Activated naive CD4-positive, alpha-beta T cell treated with anti-CD3 and anti-CD28 coated beads, Interleukin-2, amount 10 ng/mL, durations not matched to agents 7 days and 5 days (primary cell): Measurements from ENCODE around the gene ZNF660.
"Not testable (repeated sequence)": the region's sequence is repeated elsewhere in the genome, so short reads cannot be mapped to it uniquely, and the experiment has no call there.

Source experiments
- CTCF ChIA-PET: fragments of 350-600 bp; sonication (Branson Sonifier 250); formaldehyde crosslinking; loops from one replicate; lab custom pipeline; 2021; ENCODE audit warnings: antibody characterized with exemption; lab: Charles Lee
- DNase-seq: peaks from one replicate; pipeline ENCODE4 v3.0.0-alpha.2; 2020
- H3K27ac Mint-ChIP-seq: one replicate; pipeline ENCODE4 v1.8.0; 2021; ENCODE audit warnings: mild to moderate bottlenecking, moderate library complexity, mixed read lengths
- H3K27me3 Mint-ChIP-seq: one replicate; pipeline ENCODE4 v1.8.0; 2021; ENCODE audit warnings: mild to moderate bottlenecking, mixed read lengths
- H3K36me3 Mint-ChIP-seq: one replicate; pipeline ENCODE4 v1.8.0; 2021; ENCODE audit warnings: mixed read lengths
- H3K4me1 Mint-ChIP-seq: one replicate; pipeline ENCODE4 v1.8.0; 2021; ENCODE audit warnings: mixed read lengths
- H3K4me3 Mint-ChIP-seq: one replicate; pipeline ENCODE4 v1.8.0; 2021; ENCODE audit warnings: mild to moderate bottlenecking, moderate library complexity, mixed read lengths
- H3K9me3 Mint-ChIP-seq: one replicate; pipeline ENCODE4 v1.8.0; 2021; ENCODE audit warnings: mixed read lengths

Gene ZNF660

DNA sequence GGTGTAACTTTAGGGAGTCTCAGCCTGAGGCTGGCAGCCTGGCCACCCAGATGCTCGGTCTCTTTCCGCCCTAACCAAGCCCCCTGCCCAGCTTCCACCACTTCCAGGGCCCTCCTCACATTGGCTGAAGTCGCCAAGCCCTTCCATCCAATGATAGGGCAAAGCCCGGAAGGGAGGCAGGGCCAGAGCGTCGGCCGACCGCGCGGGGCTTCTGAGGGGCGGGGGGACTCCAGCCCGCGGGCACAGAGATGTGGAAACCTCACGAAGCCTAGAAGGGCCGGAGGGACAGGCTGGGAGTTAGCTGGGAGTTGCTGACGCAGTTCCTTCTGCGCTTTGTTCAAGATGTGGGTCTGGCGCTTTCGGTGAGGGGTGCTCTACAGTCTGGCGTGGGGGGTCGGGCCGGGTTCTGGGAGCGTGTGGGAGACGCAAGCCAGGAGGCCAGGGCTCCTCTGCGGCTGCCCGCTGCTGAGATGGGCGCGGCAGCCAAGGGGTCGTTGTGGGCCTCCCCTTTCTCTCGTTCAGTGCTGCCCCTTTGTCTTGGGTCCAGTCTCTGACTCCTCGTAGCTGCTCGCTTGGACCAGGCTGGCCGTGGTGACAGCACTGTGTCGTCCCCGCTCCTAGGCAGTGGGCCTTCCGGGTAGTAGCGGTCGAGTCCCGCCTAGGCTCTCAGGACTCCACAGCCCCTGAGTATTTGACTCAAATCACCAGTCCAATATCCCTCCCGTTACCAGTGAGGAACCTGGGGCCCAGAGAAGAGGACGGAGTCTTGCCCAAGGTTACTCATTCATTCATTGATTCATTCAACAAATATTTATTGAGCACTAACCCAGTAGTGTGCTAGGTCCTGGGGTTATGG, at the start of gene ZNF660:
ZNF660 (plus strand) TSS at position 319 of the 856 bp plus-strand sequence. CDS start 9,230 bp downstream, outside the sequence.
- H3K9me3 Mint-ChIP-seq, result peaks cover 25% of the 10 kb centered on the region
- no peak within 1 kb of the TSS for H3K4me3 Mint-ChIP-seq
- no peak for DNase-seq
- H3K27ac Mint-ChIP-seq, result no peak within 1 kb of the TSS
- H3K27me3 Mint-ChIP-seq, result peaks cover 34% of the 10 kb centered on the region
- CTCF ChIA-PET, result no interaction called here
- H3K36me3 Mint-ChIP-seq, result no peaks in the 10 kb centered on the region
- no peaks in the 10 kb centered on the region for H3K4me1 Mint-ChIP-seq

DNA sequence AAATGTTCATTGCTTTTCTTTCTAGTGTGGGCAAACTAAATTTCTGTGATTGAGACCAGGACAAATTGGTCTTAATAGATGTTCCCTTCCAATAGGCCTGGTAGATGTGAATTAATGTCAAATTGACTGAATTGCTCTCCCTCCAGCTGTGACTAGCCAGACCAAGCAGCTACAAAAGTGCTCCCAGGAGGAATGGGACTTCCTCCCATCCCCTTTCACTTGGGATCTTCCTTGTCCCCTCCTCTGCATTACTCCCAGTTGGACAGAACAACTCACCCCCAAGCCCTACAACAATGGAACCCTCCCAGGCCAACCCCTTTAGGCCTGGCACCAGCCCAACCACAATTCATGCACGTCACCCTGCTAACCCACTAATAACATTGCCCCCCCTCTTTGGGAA, 49.4 kb upstream of the ZNF660 start:
- no peak for DNase-seq
- no peaks in the 10 kb centered on the region for H3K9me3 Mint-ChIP-seq
- H3K4me1 Mint-ChIP-seq, result no peaks in the 10 kb centered on the region
- H3K27ac Mint-ChIP-seq, result no peak overlapping the region
- H3K36me3 Mint-ChIP-seq, result no peaks in the 10 kb centered on the region
- no peak overlapping the region for H3K4me3 Mint-ChIP-seq
- peaks cover 18% of the 10 kb centered on the region for H3K27me3 Mint-ChIP-seq
- CTCF ChIA-PET, result no interaction called here

DNA sequence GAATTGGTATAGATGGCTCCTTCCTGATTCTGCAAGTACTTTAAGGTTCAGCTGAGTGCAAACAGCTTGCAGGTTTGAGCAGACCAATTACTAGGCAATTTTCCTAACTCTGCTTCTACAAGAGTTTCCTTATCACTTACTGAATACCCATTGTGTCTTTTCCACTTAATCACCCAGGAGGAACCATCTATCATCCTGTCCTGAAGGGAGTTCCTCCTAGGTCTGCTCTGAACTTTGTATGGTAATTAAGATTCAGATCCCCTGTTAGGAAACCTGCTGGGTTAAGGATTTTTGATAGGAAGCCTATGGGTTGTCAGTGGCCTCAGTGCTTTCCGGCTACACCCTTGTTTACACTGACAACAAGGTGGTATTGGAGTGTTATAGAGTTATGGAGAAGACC, 40.0 kb upstream of the ZNF660 start:
- H3K4me1 Mint-ChIP-seq, H3K27me3 Mint-ChIP-seq, DNase-seq, H3K36me3 Mint-ChIP-seq, H3K9me3 Mint-ChIP-seq, CTCF ChIA-PET, H3K27ac Mint-ChIP-seq, H3K4me3 Mint-ChIP-seq: not testable (repeated sequence)

DNA sequence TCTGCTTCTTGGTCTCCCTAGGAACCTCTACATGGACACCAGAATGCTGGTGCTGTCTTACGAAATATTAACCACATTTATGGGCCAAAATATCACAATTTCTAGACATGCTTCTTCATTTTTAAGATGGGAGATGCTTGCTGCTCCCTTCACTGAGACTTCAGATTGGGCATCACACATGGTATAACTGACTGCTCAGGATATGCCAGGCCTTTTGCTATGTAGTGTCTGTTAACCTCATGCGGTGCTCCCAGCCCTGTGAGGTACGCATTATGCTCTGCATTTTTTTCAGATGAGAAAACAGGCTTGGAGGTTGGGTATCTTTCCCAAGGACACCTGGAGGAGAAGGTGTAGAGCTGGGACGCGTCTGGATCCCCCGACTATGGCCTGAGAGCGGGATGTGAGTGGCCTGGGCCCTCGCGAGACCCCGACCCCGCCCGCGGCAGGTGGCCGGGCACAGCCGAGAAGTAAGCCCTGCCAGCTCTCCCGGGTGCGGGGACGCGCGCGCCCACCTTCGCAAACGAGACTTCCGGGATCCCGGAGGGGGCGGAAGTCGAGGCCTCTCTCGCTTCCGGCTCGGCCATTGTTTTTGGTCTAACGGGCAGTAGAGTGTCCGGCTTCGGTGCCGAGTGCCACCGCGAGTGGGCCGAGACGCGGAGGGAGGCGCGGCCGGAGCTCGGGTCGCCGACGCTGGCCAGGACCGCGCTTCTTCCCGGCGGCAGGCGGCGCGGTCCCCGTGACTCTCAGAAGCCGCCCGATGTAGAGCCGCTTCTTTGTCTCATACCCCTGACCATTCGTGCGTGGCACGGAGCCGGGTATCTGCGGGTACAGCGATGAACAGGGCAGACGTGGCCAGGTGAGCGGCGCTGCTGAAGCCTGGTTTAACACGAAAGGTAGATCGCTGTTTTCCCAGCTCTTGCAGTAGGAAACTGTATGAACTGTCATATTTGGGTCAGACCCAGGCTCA, 29.9 kb upstream of the ZNF660 start, which contains the start of gene ZKSCAN7:
ZKSCAN7 (plus strand) TSS at position 568 of the 967 bp plus-strand sequence. CDS start 1,855 bp downstream, outside the sequence.
- Mint-ChIP-seq H3K4me1 (peaks cover 20% of the 10 kb centered on the region), H3K27ac (peak within 1 kb of the TSS; percentile 42), H3K9me3 (peaks cover 20% of the 10 kb centered on the region), H3K27me3 (peaks cover 3% of the 10 kb centered on the region), H3K36me3 (peaks cover 23% of the 10 kb centered on the region), H3K4me3 (peak within 1 kb of the TSS; percentile 77)
- DNase-seq, result peak; percentile 64
- CTCF ChIA-PET, result interaction anchor here (0.9 kb wide), 1 partner anchor 361 kb away, joined by 4 read pairs; no protein-coding TSS in a partner anchor

DNA sequence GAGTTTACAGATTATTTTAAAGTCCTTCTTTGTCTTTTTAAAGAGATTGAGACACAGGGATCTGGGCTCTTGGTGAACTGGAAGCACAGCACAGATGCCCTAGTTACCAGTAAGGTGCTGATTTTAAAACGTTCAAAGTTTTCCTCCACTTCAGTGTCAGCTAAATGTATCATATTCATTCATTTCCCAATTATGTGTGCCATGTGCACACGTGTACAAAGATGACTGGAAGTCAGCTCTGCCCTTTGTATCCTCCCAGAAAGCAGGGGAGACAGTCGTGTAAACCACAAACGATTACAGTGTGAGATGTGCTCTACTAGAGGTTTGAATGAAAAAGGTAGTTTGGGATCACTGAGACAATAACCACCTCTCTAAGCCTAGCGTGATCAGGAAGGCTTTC, 29.0 kb upstream of the ZNF660 start:
- peaks cover 22% of the 10 kb centered on the region for H3K9me3 Mint-ChIP-seq
- H3K4me1 Mint-ChIP-seq, result peaks cover 20% of the 10 kb centered on the region
- H3K4me3 Mint-ChIP-seq, result peak overlapping the region; percentile 77
- H3K27me3 Mint-ChIP-seq, result no peaks in the 10 kb centered on the region
- H3K36me3 Mint-ChIP-seq, result peaks cover 23% of the 10 kb centered on the region
- H3K27ac Mint-ChIP-seq, result peak overlapping the region; percentile 24
- DNase-seq, result no peak
- CTCF ChIA-PET, result interaction anchor here (0.9 kb wide), 1 partner anchor 361 kb away, joined by 4 read pairs; no protein-coding TSS in a partner anchor

DNA sequence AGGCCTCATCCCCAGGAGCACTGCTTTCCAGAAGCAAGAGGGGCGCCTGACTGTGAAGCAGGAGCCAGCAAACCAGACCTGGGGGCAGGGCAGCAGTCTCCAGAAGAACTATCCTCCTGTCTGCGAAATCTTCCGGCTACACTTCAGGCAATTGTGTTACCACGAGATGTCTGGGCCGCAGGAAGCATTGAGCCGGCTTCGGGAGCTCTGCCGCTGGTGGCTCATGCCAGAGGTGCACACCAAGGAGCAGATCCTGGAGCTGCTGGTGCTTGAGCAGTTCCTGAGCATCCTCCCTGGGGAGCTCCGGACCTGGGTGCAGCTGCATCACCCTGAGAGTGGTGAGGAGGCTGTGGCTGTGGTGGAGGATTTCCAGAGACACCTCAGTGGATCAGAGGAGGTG, 27.7 kb upstream of the ZNF660 start:
- no peak overlapping the region for H3K27ac Mint-ChIP-seq

DNA sequence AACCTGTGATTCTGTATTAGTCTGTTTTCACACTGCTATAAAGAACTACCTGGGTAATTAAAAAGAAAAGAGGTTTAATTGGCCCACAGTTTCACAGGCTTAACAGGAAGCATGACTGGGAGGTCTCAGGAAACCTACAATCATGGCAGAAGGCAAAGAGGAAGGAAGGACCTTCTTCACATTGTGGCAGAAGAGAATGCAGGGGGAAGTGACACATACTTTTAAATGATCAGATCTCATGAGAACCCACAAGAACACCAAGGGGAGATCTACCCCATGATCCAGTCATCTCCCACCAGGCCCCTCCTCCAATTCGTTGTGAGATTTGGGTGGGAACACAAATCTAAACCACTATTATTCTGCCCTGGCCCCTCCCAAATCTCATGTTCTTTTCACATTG, 23.7 kb upstream of the ZNF660 start:
- Mint-ChIP-seq H3K4me1 (peaks cover 2% of the 10 kb centered on the region), H3K9me3 (peaks cover 32% of the 10 kb centered on the region), H3K4me3 (no peak overlapping the region), H3K27ac (no peak overlapping the region), H3K36me3 (peaks cover 8% of the 10 kb centered on the region), H3K27me3 (no peaks in the 10 kb centered on the region)
- CTCF ChIA-PET, result no interaction called here
- DNase-seq, result no peak

More for the DNA sequence above, 27.7 kb upstream of the ZNF660 start:
- peaks cover 19% of the 10 kb centered on the region for H3K4me1 Mint-ChIP-seq
- H3K36me3 Mint-ChIP-seq, result peaks cover 23% of the 10 kb centered on the region
- no peak overlapping the region for H3K4me3 Mint-ChIP-seq
- no peaks in the 10 kb centered on the region for H3K27me3 Mint-ChIP-seq
- DNase-seq, result no peak
- H3K9me3 Mint-ChIP-seq, result peaks cover 30% of the 10 kb centered on the region
- CTCF ChIA-PET, result no interaction called here

DNA sequence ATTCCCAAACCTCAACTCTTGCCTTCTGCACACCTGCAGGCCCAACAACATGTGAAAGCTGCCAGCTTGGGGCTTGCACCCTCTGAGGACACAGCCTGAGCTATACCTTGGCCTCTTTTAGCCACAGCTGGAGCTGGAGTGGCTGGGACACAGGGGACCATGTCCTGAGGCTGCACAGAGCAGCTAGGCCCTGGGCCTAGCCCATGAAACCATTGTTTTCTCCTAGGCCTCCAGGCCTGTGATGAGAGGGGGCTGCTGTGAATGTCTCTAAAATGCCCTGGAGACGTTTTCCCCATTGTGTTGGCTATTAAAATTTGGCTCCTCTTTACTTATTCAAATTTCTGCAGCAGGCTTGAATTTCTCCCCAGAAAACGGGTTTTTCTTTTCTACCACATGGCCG, 22.6 kb upstream of the ZNF660 start:
- no peak for DNase-seq
- Mint-ChIP-seq H3K27ac (no peak overlapping the region), H3K27me3 (no peaks in the 10 kb centered on the region), H3K36me3 (peaks cover 8% of the 10 kb centered on the region), H3K9me3 (peaks cover 35% of the 10 kb centered on the region), H3K4me3 (no peak overlapping the region), H3K4me1 (no peaks in the 10 kb centered on the region)
- CTCF ChIA-PET, result no interaction called here

DNA sequence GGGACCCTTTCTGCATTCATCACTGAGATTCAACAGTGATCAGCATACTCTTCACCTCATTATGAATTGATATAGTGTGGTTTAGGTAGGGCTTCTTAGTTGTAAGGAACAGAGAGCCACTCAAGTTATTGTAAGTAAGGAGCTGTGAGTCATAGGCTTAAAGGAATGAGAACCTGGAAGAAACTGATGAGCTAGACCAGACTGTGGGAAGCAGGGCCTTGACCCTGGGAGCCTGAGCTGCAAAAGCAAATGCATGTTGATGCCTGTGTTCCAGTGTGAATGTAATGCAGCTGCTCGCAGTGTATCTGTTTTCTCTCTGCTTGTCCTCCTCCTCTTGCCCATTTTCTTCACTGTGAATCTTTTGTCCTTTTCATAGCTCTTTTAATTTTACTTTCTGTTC, 16.2 kb upstream of the ZNF660 start:
- Mint-ChIP-seq H3K36me3 (peaks cover 11% of the 10 kb centered on the region), H3K9me3 (peaks cover 54% of the 10 kb centered on the region), H3K4me3 (no peak overlapping the region), H3K27me3 (no peaks in the 10 kb centered on the region), H3K4me1 (no peaks in the 10 kb centered on the region), H3K27ac (no peak overlapping the region)
- no peak for DNase-seq
- CTCF ChIA-PET, result no interaction called here

DNA sequence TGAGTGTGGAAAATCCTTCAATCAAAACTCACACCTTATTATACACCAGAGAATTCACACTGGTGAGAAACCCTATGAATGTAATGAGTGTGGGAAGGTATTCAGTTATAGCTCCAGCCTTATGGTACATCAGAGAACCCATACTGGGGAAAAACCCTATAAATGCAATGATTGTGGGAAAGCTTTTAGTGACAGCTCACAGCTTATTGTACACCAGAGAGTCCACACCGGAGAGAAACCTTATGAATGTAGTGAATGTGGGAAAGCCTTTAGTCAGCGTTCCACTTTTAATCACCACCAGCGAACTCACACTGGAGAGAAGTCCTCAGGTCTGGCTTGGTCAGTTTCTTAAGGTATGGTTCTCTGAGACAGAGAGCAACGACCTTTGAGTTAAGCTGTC, 13.7 kb upstream of the ZNF660 start:
- no peak for DNase-seq
- Mint-ChIP-seq H3K27me3 (no peaks in the 10 kb centered on the region), H3K9me3 (peaks cover 50% of the 10 kb centered on the region), H3K36me3 (peaks cover 11% of the 10 kb centered on the region), H3K4me3 (no peak overlapping the region), H3K27ac (no peak overlapping the region), H3K4me1 (no peaks in the 10 kb centered on the region)
- CTCF ChIA-PET, result no interaction called here

DNA sequence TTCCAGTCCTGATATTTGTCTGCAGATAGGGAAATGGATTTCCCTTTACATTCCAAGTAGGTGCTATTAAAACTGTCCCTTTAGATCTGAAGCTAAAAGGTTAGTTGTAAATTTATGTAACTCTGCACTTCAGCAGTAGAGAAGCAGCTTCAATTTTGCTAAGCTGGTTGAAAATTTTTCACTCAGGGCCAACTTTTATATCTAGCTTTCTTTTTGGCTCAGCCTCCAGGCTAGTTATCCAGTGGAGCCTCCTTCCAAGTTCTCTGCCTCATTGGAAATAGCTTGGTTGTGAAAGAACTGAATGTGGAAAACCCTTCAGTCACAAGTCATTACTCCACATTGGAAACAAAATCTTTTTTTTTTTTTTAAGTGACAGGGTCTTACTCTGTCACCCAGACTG, 8.2 kb upstream of the ZNF660 start:
- Mint-ChIP-seq H3K9me3 (peaks cover 38% of the 10 kb centered on the region), H3K27me3 (peaks cover 6% of the 10 kb centered on the region), H3K27ac (no peak overlapping the region), H3K4me3 (no peak overlapping the region), H3K4me1 (no peaks in the 10 kb centered on the region), H3K36me3 (no peaks in the 10 kb centered on the region)
- CTCF ChIA-PET, result no interaction called here
- no peak for DNase-seq

DNA sequence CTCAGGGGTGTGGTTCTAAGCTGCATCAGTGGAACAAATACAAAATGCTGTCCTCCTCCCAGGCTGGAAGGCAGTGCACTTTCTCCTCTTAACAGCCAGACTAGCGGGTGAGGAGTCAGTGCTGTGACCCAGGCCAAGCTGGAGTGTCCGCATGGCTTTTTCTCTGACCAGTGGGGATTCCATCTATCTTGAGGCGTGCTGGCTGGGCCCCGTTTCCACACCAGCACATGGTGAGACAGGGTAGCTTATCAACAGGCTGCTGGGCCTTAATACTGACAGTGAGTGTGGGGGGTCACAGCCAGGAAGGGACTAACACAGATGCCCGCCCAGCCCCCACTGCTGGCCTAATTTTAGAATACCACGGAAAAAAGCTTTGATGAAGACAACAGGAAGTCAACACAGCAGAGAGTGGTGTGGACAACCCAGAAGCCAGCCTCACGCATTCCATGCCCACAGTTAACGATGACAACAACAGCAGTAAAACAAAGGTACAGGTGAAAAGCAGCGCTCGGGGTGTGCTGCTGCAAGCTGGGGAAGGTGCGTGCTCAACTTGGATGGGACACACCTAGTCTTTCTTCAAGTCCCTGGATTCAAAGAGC, 7.3 kb upstream of the ZNF660 start:
- H3K27ac Mint-ChIP-seq, CTCF ChIA-PET, H3K4me1 Mint-ChIP-seq, H3K27me3 Mint-ChIP-seq, DNase-seq, H3K36me3 Mint-ChIP-seq, H3K4me3 Mint-ChIP-seq: not testable (repeated sequence)
- peaks cover 34% of the 10 kb centered on the region for H3K9me3 Mint-ChIP-seq

DNA sequence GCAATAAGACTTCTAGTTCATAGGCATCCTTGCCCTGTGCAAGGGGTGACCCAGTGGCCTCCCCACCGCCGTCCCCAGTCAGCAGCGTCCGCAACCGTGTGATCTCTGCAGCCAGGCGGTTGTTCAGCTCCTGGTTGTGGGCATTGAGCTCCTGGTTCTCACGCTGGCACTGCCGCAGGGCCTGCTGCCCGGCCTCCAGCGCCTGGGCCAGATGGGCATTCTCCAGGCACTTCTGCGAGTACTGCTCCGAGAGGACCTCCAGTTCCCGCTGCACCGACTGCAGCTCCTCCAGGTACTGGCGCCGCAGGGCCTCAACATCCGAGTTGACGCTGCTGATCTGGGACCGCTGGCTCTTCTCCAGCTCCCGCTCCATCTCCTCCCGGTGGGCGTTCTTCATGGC, 6.4 kb upstream of the ZNF660 start:
- peaks cover 32% of the 10 kb centered on the region for H3K9me3 Mint-ChIP-seq
- H3K27me3 Mint-ChIP-seq, H3K4me1 Mint-ChIP-seq, H3K27ac Mint-ChIP-seq, CTCF ChIA-PET, H3K4me3 Mint-ChIP-seq, DNase-seq, H3K36me3 Mint-ChIP-seq: not testable (repeated sequence)
